GM18861 (cell line): ENCODE data around the gene KLRC4.
"Not testable (repeated sequence)": the region's sequence is repeated elsewhere in the genome, so short reads cannot be mapped to it uniquely, and the experiment has no call there.

Source experiments
- ATAC-seq: cut with Tn5 transposase; IDR thresholded peaks from one replicate; pipeline ENCODE4 v1.9.1; 2021; ENCODE audit not compliant: unreplicated experiment

The KLRC4 gene

GRCh38 chr12:10409392-10409791, at the start of gene KLRC4:
Gene KLRC4, minus strand, starts transcription at chr12:10409757. Its CDS starts 182 bp downstream, at chr12:10409575.
- ATAC-seq, result no peak

- ATAC-seq, result no peak
These were observed 48.2 kb upstream of the KLRC4 start for GRCh38 chr12:10457760-10458159.

- ATAC-seq, result no peak
These were observed 47.3 kb upstream of the KLRC4 start for GRCh38 chr12:10456856-10457255.

GRCh38 chr12:10455766-10456165, 46.2 kb upstream of the KLRC4 start:
- no peak for ATAC-seq

GRCh38 chr12:10454531-10454930, 45.0 kb upstream of the KLRC4 start:
- ATAC-seq, result no peak

- no peak for ATAC-seq
These were observed 43.6 kb upstream of the KLRC4 start, which contains the start of gene KLRC1 for GRCh38 chr12:10453156-10453555. Gene KLRC1, minus strand, starts transcription at chr12:10453377. Its CDS starts 2,221 bp downstream, at chr12:10451156.

- no peak for ATAC-seq
These were observed 38.7 kb upstream of the KLRC4 start for GRCh38 chr12:10448236-10448635.

GRCh38 chr12:10446052-10446451, 36.5 kb upstream of the KLRC4 start:
- not testable (repeated sequence) for ATAC-seq

- ATAC-seq, result not testable (repeated sequence)
These were observed 31.6 kb upstream of the KLRC4 start for GRCh38 chr12:10441144-10441543.

GRCh38 chr12:10439608-10440274, 30.2 kb upstream of the KLRC4 start:
- ATAC-seq, result not testable (repeated sequence)

GRCh38 chr12:10437601-10438000, 28.0 kb upstream of the KLRC4 start:
- not testable (repeated sequence) for ATAC-seq

- ATAC-seq, result not testable (repeated sequence)
These were observed 26.3 kb upstream of the KLRC4 start, which contains the start of gene KLRC2 for GRCh38 chr12:10435816-10436215. Gene KLRC2, minus strand, starts transcription at chr12:10436010. Its CDS starts 24 bp downstream, at chr12:10435986.

GRCh38 chr12:10430623-10431022, 21.1 kb upstream of the KLRC4 start:
- not testable (repeated sequence) for ATAC-seq

- not testable (repeated sequence) for ATAC-seq
These were observed 16.4 kb upstream of the KLRC4 start for GRCh38 chr12:10425938-10426337.

- ATAC-seq, result not testable (repeated sequence)
These were observed 14.8 kb upstream of the KLRC4 start for GRCh38 chr12:10424260-10424899.

GRCh38 chr12:10422159-10422558, 12.6 kb upstream of the KLRC4 start:
- ATAC-seq, result not testable (repeated sequence)

GRCh38 chr12:10420334-10420733, 10.8 kb upstream of the KLRC4 start, which contains the start of gene KLRC3:
Gene KLRC3, minus strand, starts transcription at chr12:10420595. Its CDS starts 45 bp downstream, at chr12:10420550.
- not testable (repeated sequence) for ATAC-seq

- ATAC-seq, result no peak
These were observed 715 bp downstream of the KLRC4 start for GRCh38 chr12:10408842-10409241.

GRCh38 chr12:10406725-10407124, 2.8 kb downstream of the KLRC4 start:
- no peak for ATAC-seq

GRCh38 chr12:10405294-10405693, 4.3 kb downstream of the KLRC4 start:
- ATAC-seq, result no peak

- no peak for ATAC-seq
These were observed 4.8 kb downstream of the KLRC4 start for GRCh38 chr12:10404798-10405197.

- no peak for ATAC-seq
These were observed 8.7 kb downstream of the KLRC4 start for GRCh38 chr12:10400829-10401228.
